HCT116 (cell line): ENCODE data around the gene MEIOC. TPM values are rescaled to one million over a fixed set of nuclear protein-coding genes. Genes with fewer than 3 reads are reported as not detected.

Experiments used
- ATAC-seq: fragments of 200-7000 bp; cut with Tn5 transposase; 2 replicates; pipeline ENCODE4 v1.9.1; 2020; ENCODE audit warnings: mild to moderate bottlenecking, moderate library complexity
- BruUV-seq: library from RNA; stranded (reverse); fragments of 400-500 nt; replicated peaks from 2 replicates; lab custom pipeline; 2021; lab: Mats Ljungman, UMichigan
- CTCF ChIA-PET: fragments of 300-600 bp; sonication (Branson Sonifier 250); formaldehyde crosslinking; loops from one replicate; lab custom pipeline; 2021; ENCODE audit warnings: antibody characterized with exemption; lab: Charles Lee
- POLR2A ChIA-PET: fragments of 300-600, 350-600 bp; sonication (Branson Sonifier 250); formaldehyde crosslinking; loops from one replicate; lab custom pipeline; 2021; ENCODE audit warnings: antibody characterized with exemption; lab: Charles Lee
- RAD21 ChIA-PET, 2 experiments: fragments of 300-600 bp; sonication (Branson Sonifier 250); formaldehyde crosslinking; loops; one replicate each; lab custom pipeline; 2023; ENCODE audit warnings: low total read pairs in 2 of 2; ENCODE audit not compliant: uncharacterized antibody in 2 of 2, unreplicated experiment in 2 of 2, low non-redundant PET in 1 of 2; lab: Charles Lee
- DNase-seq: peaks from one replicate; pipeline ENCODE4 v3.0.0-alpha.2; 2010; ENCODE audit warnings: low read depth, low spot score
- H2AFZ ChIP-seq: fragments of 200-600 bp; shearing (Covaris generic), sonication (generic); 2 replicates; pipeline ENCODE4 v1.6.1; 2017; ENCODE audit warnings: low read depth, mixed run types, mixed read lengths, antibody characterized with exemption, low read length; ENCODE audit not compliant: poor library complexity, severe bottlenecking
- H3K27ac ChIP-seq: 2 replicates; pipeline ENCODE4 v1.5.1; 2012; ENCODE audit warnings: low read depth, low read length
- H3K27me3 ChIP-seq: fragments of 200-600 bp; sonication (generic); 2 replicates; pipeline ENCODE4 v1.6.1; 2016; ENCODE audit warnings: mixed run types, low read length, mixed read lengths; ENCODE audit not compliant: insufficient read depth
- H3K36me3 ChIP-seq, 2 experiments: fragments of 200-500 bp in 1 of 2; fragments of 200-600 bp in 1 of 2; sonication (Bioruptor generic) in 1 of 2; sonication (generic) in 1 of 2; 2 replicates each; pipeline versions ENCODE4 v1.5.1 to v1.6.1; 2014 to 2016; ENCODE audit warnings: low read length in 2 of 2, inconsistent platforms in 1 of 2, mixed read lengths in 1 of 2, mixed run types in 1 of 2; ENCODE audit not compliant: insufficient read depth in 2 of 2, control insufficient read depth in 1 of 2
- H3K4me1 ChIP-seq, 2 experiments: fragments of 200-600 bp in 1 of 2; sonication (generic) in 1 of 2; 2 replicates each; pipeline versions ENCODE4 v1.5.1 to v1.6.1; 2012 to 2017; ENCODE audit warnings: low read length in 2 of 2, inconsistent platforms in 1 of 2, mild to moderate bottlenecking in 1 of 2, mixed read lengths in 1 of 2, mixed run types in 1 of 2, moderate library complexity in 1 of 2; ENCODE audit not compliant: insufficient read depth in 2 of 2, control insufficient read depth in 1 of 2
- H3K4me2 ChIP-seq: fragments of 200-600 bp; sonication (generic); 2 replicates; pipeline ENCODE4 v1.6.1; 2017; ENCODE audit warnings: mixed run types, low read length, mixed read lengths
- H3K4me3 ChIP-seq, 2 experiments: fragments of 200-600 bp in 1 of 2; sonication (generic) in 1 of 2; replicated peaks in 1 of 2; 2 replicates each; pipeline ENCODE4 v1.5.1; 2011 to 2016; ENCODE audit warnings: low read length in 2 of 2, control low read depth in 1 of 2, low read depth in 1 of 2, mild to moderate bottlenecking in 1 of 2, mixed read lengths in 1 of 2, mixed run types in 1 of 2
- H3K79me2 ChIP-seq: fragments of 200-600 bp; sonication (generic); 2 replicates; pipeline ENCODE4 v1.6.1; 2017; ENCODE audit warnings: mild to moderate bottlenecking, mixed run types, low read length, moderate library complexity, mixed read lengths; ENCODE audit not compliant: insufficient read depth
- H3K9ac ChIP-seq: fragments of 200-600 bp; sonication (generic); 2 replicates; pipeline ENCODE4 v1.6.1; 2016; ENCODE audit warnings: low read length, mixed read lengths
- H3K9me2 ChIP-seq: fragments of 200-600 bp; sonication (generic), shearing (Covaris generic); 2 replicates; pipeline ENCODE4 v1.6.1; 2017; ENCODE audit warnings: mixed run types, mild to moderate bottlenecking, moderate library complexity; ENCODE audit not compliant: insufficient read depth
- H3K9me3 ChIP-seq, 2 experiments: fragments of 200-500 bp in 1 of 2; fragments of 200-600 bp in 1 of 2; sonication (Bioruptor generic) in 1 of 2; sonication (generic) in 1 of 2; 2 replicates each; pipeline ENCODE4 v1.6.1; 2014 to 2017; ENCODE audit warnings: low read length in 2 of 2, mixed read lengths in 2 of 2, inconsistent platforms in 1 of 2, low read depth in 1 of 2, mild to moderate bottlenecking in 1 of 2, mixed run types in 1 of 2, moderate library complexity in 1 of 2; ENCODE audit not compliant: control insufficient read depth in 1 of 2, insufficient read depth in 1 of 2
- H4K20me1 ChIP-seq: fragments of 200-600 bp; sonication (generic), shearing (Covaris generic); 2 replicates; pipeline ENCODE4 v1.6.1; 2017; ENCODE audit warnings: mixed run types, mild to moderate bottlenecking, moderate library complexity; ENCODE audit not compliant: insufficient read depth
- CBX3 ChIP-seq: IDR thresholded peaks from 2 replicates; pipeline ENCODE4 v1.6.1; 2012; ENCODE audit warnings: low read depth
- CEBPB ChIP-seq: IDR thresholded peaks from 2 replicates; pipeline ENCODE4 v1.6.1; 2012; ENCODE audit warnings: low read depth
- EGR1 ChIP-seq: IDR thresholded peaks from 2 replicates; pipeline ENCODE4 v1.6.1; 2012; ENCODE audit warnings: low read depth
- EZH2phosphoT487 ChIP-seq: fragments of 200-600 bp; IDR thresholded peaks from 2 replicates; pipeline ENCODE4 v1.6.1; 2018; ENCODE audit warnings: antibody characterized with exemption, borderline replicate concordance
- FOSL1 ChIP-seq: IDR thresholded peaks from 2 replicates; pipeline ENCODE4 v1.6.1; 2012; ENCODE audit warnings: low read depth
- JUND ChIP-seq: IDR thresholded peaks from 2 replicates; pipeline ENCODE4 v1.6.1; 2012
- POLR2A ChIP-seq: IDR thresholded peaks from 2 replicates; pipeline ENCODE4 v1.7.0; 2011; ENCODE audit warnings: borderline replicate concordance; ENCODE audit not compliant: insufficient read depth, insufficient read length; ENCODE audit errors: extremely low read depth
- POLR2AphosphoS5 ChIP-seq: IDR thresholded peaks from 2 replicates; pipeline ENCODE4 v1.6.1; 2011; ENCODE audit warnings: mild to moderate bottlenecking, low read depth, low read length, moderate library complexity
- RAD21 ChIP-seq: IDR thresholded peaks from 2 replicates; pipeline ENCODE4 v1.6.1; 2012; ENCODE audit warnings: low read depth, mild to moderate bottlenecking
- TCF7L2 ChIP-seq: IDR thresholded peaks from 2 replicates; pipeline ENCODE4 v1.7.0; 2011; ENCODE audit warnings: borderline replicate concordance, inconsistent platforms; ENCODE audit not compliant: insufficient read depth, insufficient read length; ENCODE audit errors: extremely low read depth
- YY1 ChIP-seq: IDR thresholded peaks from 2 replicates; pipeline ENCODE4 v1.6.1; 2011; ENCODE audit warnings: low read length, low read depth, moderate library complexity, mild to moderate bottlenecking; ENCODE audit not compliant: insufficient replicate concordance; ENCODE audit errors: extremely low read depth
- ZNF274 ChIP-seq: fragments of 200-500 bp; sonication (Bioruptor generic); IDR thresholded peaks from 2 replicates; pipeline ENCODE4 v1.6.1; 2014; ENCODE audit warnings: mild to moderate bottlenecking, low read depth, low read length, inconsistent platforms
- intact Hi-C: fragments of 100-400 bp; cut with micrococcal nuclease; formaldehyde crosslinking; loops from 2 replicates; pipeline ENCODE4 v1.10.0; 2022
- total RNA-seq: library from RNA; stranded (reverse); gene quantifications from one replicate; pipeline ENCODE4 v1.2.1, GENCODE V29; 2021; ENCODE audit not compliant: unreplicated experiment
- TF ChIP-seq, protein P1 (sequence below): IDR thresholded peaks from 2 replicates; pipeline ENCODE4 v1.6.1; 2012
- TF ChIP-seq, protein P2 (sequence below): IDR thresholded peaks from 2 replicates; pipeline ENCODE4 v1.6.1; 2012; ENCODE audit warnings: low read depth
- TF ChIP-seq, protein P3 (sequence below): IDR thresholded peaks from 2 replicates; pipeline ENCODE4 v1.6.1; 2011; ENCODE audit warnings: mild to moderate bottlenecking, low read length, moderate library complexity; ENCODE audit not compliant: insufficient replicate concordance; ENCODE audit errors: extremely low read depth
- TF ChIP-seq, protein P4 (sequence below): IDR thresholded peaks from 2 replicates; pipeline ENCODE4 v1.6.1; 2012

MEIOC gene
- total RNA-seq, 1 experiment from 2014 or later, result not detected

DNA sequence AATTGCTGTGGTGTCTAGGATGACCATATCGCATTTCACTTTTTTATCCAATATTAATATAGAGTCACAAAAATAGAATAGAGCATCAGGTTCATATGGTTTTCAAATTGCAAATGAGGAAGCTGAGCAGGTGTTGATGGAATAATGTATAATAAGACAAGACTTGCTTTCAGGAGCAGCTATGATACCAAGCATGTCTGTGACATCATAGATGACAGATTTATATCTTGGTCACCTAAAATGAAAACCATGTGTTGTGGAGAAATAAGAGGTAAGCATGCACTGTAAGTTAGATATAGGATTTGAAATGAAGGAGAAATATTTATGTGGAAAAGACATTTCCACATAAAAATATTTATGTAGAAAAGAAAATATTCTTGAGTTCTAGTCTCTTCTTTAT is 8.6 kb downstream of the MEIOC start:
- H3K9me2 ChIP-seq, result no peaks in the 10 kb centered on the region
- no peaks in the 10 kb centered on the region for H3K4me1 ChIP-seq
- no peak overlapping the region for H3K9ac ChIP-seq
- H3K36me3 ChIP-seq, result no peaks in the 10 kb centered on the region
- BruUV-seq, result no TSS peak
- POLR2A ChIA-PET, result no interaction called here
- no peak overlapping the region for H3K27ac ChIP-seq
- H2AFZ ChIP-seq, result no peak overlapping the region
- no peak overlapping the region for H3K4me3 ChIP-seq
- no peak for ATAC-seq
- no peak for TF ChIP-seq CBX3
- TF ChIP-seq, protein P1, sequence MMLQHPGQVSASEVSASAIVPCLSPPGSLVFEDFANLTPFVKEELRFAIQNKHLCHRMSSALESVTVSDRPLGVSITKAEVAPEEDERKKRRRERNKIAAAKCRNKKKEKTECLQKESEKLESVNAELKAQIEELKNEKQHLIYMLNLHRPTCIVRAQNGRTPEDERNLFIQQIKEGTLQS, result no peak
- TF ChIP-seq, protein P2, sequence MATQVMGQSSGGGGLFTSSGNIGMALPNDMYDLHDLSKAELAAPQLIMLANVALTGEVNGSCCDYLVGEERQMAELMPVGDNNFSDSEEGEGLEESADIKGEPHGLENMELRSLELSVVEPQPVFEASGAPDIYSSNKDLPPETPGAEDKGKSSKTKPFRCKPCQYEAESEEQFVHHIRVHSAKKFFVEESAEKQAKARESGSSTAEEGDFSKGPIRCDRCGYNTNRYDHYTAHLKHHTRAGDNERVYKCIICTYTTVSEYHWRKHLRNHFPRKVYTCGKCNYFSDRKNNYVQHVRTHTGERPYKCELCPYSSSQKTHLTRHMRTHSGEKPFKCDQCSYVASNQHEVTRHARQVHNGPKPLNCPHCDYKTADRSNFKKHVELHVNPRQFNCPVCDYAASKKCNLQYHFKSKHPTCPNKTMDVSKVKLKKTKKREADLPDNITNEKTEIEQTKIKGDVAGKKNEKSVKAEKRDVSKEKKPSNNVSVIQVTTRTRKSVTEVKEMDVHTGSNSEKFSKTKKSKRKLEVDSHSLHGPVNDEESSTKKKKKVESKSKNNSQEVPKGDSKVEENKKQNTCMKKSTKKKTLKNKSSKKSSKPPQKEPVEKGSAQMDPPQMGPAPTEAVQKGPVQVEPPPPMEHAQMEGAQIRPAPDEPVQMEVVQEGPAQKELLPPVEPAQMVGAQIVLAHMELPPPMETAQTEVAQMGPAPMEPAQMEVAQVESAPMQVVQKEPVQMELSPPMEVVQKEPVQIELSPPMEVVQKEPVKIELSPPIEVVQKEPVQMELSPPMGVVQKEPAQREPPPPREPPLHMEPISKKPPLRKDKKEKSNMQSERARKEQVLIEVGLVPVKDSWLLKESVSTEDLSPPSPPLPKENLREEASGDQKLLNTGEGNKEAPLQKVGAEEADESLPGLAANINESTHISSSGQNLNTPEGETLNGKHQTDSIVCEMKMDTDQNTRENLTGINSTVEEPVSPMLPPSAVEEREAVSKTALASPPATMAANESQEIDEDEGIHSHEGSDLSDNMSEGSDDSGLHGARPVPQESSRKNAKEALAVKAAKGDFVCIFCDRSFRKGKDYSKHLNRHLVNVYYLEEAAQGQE, result no peak
- TF ChIP-seq, protein P3, sequence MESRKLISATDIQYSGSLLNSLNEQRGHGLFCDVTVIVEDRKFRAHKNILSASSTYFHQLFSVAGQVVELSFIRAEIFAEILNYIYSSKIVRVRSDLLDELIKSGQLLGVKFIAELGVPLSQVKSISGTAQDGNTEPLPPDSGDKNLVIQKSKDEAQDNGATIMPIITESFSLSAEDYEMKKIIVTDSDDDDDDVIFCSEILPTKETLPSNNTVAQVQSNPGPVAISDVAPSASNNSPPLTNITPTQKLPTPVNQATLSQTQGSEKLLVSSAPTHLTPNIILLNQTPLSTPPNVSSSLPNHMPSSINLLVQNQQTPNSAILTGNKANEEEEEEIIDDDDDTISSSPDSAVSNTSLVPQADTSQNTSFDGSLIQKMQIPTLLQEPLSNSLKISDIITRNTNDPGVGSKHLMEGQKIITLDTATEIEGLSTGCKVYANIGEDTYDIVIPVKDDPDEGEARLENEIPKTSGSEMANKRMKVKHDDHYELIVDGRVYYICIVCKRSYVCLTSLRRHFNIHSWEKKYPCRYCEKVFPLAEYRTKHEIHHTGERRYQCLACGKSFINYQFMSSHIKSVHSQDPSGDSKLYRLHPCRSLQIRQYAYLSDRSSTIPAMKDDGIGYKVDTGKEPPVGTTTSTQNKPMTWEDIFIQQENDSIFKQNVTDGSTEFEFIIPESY, result no peak
- no peak for TF ChIP-seq POLR2AphosphoS5
- no peak for TF ChIP-seq POLR2A
- no peak for TF ChIP-seq EGR1
- TF ChIP-seq EZH2phosphoT487, result no peak
- TF ChIP-seq RAD21, result no peak
- no peak for TF ChIP-seq CEBPB
- TF ChIP-seq, protein P4, sequence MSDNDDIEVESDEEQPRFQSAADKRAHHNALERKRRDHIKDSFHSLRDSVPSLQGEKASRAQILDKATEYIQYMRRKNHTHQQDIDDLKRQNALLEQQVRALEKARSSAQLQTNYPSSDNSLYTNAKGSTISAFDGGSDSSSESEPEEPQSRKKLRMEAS, result no peak
- no peak for TF ChIP-seq JUND
- no peak for TF ChIP-seq FOSL1
- no peak for TF ChIP-seq TCF7L2
- TF ChIP-seq YY1, result no peak
- no peak for TF ChIP-seq ZNF274
- TF ChIP-seq, all 23 proteins: peak for 0
- Histone ChIP-seq H3K4me2 (no peak overlapping the region), H4K20me1 (no peaks in the 10 kb centered on the region), H3K9me3 (no peaks in the 10 kb centered on the region), H3K27me3 (no peaks in the 10 kb centered on the region), H3K79me2 (no peaks in the 10 kb centered on the region)
- intact Hi-C loops, result no loop called here
- RAD21 ChIA-PET, result no interaction called here
- CTCF ChIA-PET, result no interaction called here
- no peak for DNase-seq
